Endothelial cell (in vitro differentiated cells): ENCODE data around the gene GALNT10. TPM values are rescaled to one million over a fixed set of nuclear protein-coding genes. Genes with fewer than 3 reads are reported as not detected.

Experiments used
- DNase-seq: peaks from one replicate; pipeline ENCODE4 v3.0.0; 2021; ENCODE audit warnings: low spot score
- H3K27ac Mint-ChIP-seq: one replicate; pipeline ENCODE4 v1.8.0; 2021; ENCODE audit warnings: mixed read lengths, inconsistent platforms; ENCODE audit not compliant: unreplicated experiment
- H3K27me3 Mint-ChIP-seq: one replicate; pipeline ENCODE4 v1.8.0; 2021; ENCODE audit warnings: mild to moderate bottlenecking, moderate library complexity, mixed read lengths, inconsistent platforms; ENCODE audit not compliant: unreplicated experiment
- H3K36me3 Mint-ChIP-seq: one replicate; pipeline ENCODE4 v1.8.0; 2021; ENCODE audit warnings: mild to moderate bottlenecking, low read depth, mixed read lengths, inconsistent platforms; ENCODE audit not compliant: unreplicated experiment
- H3K4me1 Mint-ChIP-seq: one replicate; pipeline ENCODE4 v1.8.0; 2021; ENCODE audit warnings: mild to moderate bottlenecking, mixed read lengths, inconsistent platforms; ENCODE audit not compliant: unreplicated experiment
- H3K4me3 Mint-ChIP-seq: one replicate; pipeline ENCODE4 v1.8.0; 2021; ENCODE audit warnings: mild to moderate bottlenecking, mixed read lengths, inconsistent platforms; ENCODE audit not compliant: unreplicated experiment
- H3K9me3 Mint-ChIP-seq: one replicate; pipeline ENCODE4 v1.8.0; 2021; ENCODE audit warnings: mixed read lengths, inconsistent platforms; ENCODE audit not compliant: unreplicated experiment
- CTCF ChIP-seq: fragments of 200-600 bp; sonication (generic); IDR thresholded peaks from one replicate; pipeline ENCODE4 v1.5.0; 2021; ENCODE audit warnings: antibody characterized with exemption; ENCODE audit not compliant: unreplicated experiment
- total RNA-seq: library from RNA; stranded (reverse); fragmentation: NEBNext Ultra II Directional; extraction: Animal tissue kit (Norgen Biotek cat#: 25700); gene quantifications from one replicate; pipeline ENCODE4 v1.2.1, GENCODE V29; 2021; ENCODE audit not compliant: unreplicated experiment

GALNT10 gene
- total RNA-seq, 1 donor from 2014 or later = 22.5 TPM

GRCh38 chr5:154221371-154221896 lies 30.9 kb downstream of the GALNT10 start:
- peaks cover 4% of the 10 kb centered on the region for H3K36me3 Mint-ChIP-seq
- no peaks in the 10 kb centered on the region for H3K9me3 Mint-ChIP-seq
- H3K4me1 Mint-ChIP-seq = peaks cover 34% of the 10 kb centered on the region
- peaks cover 2% of the 10 kb centered on the region for H3K27me3 Mint-ChIP-seq
- H3K4me3 Mint-ChIP-seq = no peak overlapping the region
- H3K27ac Mint-ChIP-seq = peak overlapping the region; percentile 46
- no peak for DNase-seq
- TF ChIP-seq CTCF = no peak

- no peak for DNase-seq
- no peak overlapping the region for H3K4me3 Mint-ChIP-seq
- TF ChIP-seq CTCF = no peak
- no peak overlapping the region for H3K27ac Mint-ChIP-seq
- no peaks in the 10 kb centered on the region for H3K9me3 Mint-ChIP-seq
- H3K4me1 Mint-ChIP-seq = peaks cover 29% of the 10 kb centered on the region
- H3K36me3 Mint-ChIP-seq = peaks cover 11% of the 10 kb centered on the region
- peaks cover 2% of the 10 kb centered on the region for H3K27me3 Mint-ChIP-seq
Observed at GRCh38 chr5:154222414-154222813, 31.9 kb downstream of the GALNT10 start.

- Mint-ChIP-seq H3K4me3 (no peak overlapping the region), H3K9me3 (no peaks in the 10 kb centered on the region), H3K27me3 (peaks cover 2% of the 10 kb centered on the region), H3K27ac (no peak overlapping the region), H3K4me1 (peaks cover 26% of the 10 kb centered on the region), H3K36me3 (peaks cover 15% of the 10 kb centered on the region)
- TF ChIP-seq CTCF = no peak
- DNase-seq = no peak
Observed at GRCh38 chr5:154223320-154223719, 32.8 kb downstream of the GALNT10 start.

GRCh38 chr5:154227090-154227489 lies 36.6 kb downstream of the GALNT10 start:
- H3K27ac Mint-ChIP-seq = no peak overlapping the region
- DNase-seq = no peak
- H3K36me3 Mint-ChIP-seq = peaks cover 12% of the 10 kb centered on the region
- H3K4me3 Mint-ChIP-seq = no peak overlapping the region
- H3K4me1 Mint-ChIP-seq = peaks cover under 1% of the 10 kb centered on the region
- H3K27me3 Mint-ChIP-seq = no peaks in the 10 kb centered on the region
- no peaks in the 10 kb centered on the region for H3K9me3 Mint-ChIP-seq
- no peak for TF ChIP-seq CTCF

GRCh38 chr5:154228696-154229095 lies 38.2 kb downstream of the GALNT10 start:
- no peaks in the 10 kb centered on the region for H3K27me3 Mint-ChIP-seq
- no peaks in the 10 kb centered on the region for H3K4me1 Mint-ChIP-seq
- H3K9me3 Mint-ChIP-seq = no peaks in the 10 kb centered on the region
- no peak overlapping the region for H3K4me3 Mint-ChIP-seq
- H3K27ac Mint-ChIP-seq = no peak overlapping the region
- no peak for DNase-seq
- peaks cover 12% of the 10 kb centered on the region for H3K36me3 Mint-ChIP-seq
- TF ChIP-seq CTCF = no peak
